Measurements from ENCODE around the gene OR6N2. TPM values are rescaled to one million over a fixed set of nuclear protein-coding genes. Genes with fewer than 3 reads are reported as not detected.

Gene OR6N2
- total and polyA plus RNA-seq, 7 donors: not detected

DNA sequence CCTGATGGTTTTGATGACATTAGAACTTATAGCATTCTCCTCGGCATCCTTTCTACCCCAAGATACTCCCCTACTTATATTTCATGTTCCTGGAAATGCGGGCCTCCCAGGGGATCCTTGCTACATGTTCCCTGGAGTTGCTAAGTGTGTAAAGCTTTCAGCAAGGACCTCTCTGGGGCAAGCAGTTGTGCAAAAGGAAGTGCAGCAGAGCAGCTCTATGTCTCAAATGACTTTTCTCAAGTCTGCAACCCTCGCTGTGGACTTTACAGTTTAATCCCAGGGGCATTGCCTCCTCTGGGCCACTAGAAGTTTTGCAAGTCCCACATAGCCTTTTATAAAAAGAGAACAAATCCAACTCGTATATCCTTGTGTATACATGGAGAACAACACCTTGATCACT lies 29.3 kb upstream of the OR6N2 start:
- intact Hi-C loops (cut with DNase I): no loop called here
- WGBS, 3 donors: 39 to 54% (median 47%) methylated on average over 4 of the region's 4 CpGs
- H3K9me3 ChIP-seq: no peaks in the 10 kb centered on the region
- ATAC-seq (no peak), DNase-seq (no peak)
- H3K27ac ChIP-seq: no peak overlapping the region
- no peaks in the 10 kb centered on the region for H3K36me3 ChIP-seq (ENCODE audit: insufficient read depth in 1 of 2, low read depth in 1 of 2)
- peaks cover 0 to 2% (median 0%) of the 10 kb centered on the region in 3 donors for H3K27me3 ChIP-seq (ENCODE audit: insufficient read depth in 3 of 3, low read length in 2 of 3)
- H3K4me3 ChIP-seq: no peak overlapping the region
- TF ChIP-seq, protein P1, sequence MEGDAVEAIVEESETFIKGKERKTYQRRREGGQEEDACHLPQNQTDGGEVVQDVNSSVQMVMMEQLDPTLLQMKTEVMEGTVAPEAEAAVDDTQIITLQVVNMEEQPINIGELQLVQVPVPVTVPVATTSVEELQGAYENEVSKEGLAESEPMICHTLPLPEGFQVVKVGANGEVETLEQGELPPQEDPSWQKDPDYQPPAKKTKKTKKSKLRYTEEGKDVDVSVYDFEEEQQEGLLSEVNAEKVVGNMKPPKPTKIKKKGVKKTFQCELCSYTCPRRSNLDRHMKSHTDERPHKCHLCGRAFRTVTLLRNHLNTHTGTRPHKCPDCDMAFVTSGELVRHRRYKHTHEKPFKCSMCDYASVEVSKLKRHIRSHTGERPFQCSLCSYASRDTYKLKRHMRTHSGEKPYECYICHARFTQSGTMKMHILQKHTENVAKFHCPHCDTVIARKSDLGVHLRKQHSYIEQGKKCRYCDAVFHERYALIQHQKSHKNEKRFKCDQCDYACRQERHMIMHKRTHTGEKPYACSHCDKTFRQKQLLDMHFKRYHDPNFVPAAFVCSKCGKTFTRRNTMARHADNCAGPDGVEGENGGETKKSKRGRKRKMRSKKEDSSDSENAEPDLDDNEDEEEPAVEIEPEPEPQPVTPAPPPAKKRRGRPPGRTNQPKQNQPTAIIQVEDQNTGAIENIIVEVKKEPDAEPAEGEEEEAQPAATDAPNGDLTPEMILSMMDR (IDR thresholded peaks at IDR 0.05): no peak
- H3K4me1 ChIP-seq: no peaks in the 10 kb centered on the region

DNA sequence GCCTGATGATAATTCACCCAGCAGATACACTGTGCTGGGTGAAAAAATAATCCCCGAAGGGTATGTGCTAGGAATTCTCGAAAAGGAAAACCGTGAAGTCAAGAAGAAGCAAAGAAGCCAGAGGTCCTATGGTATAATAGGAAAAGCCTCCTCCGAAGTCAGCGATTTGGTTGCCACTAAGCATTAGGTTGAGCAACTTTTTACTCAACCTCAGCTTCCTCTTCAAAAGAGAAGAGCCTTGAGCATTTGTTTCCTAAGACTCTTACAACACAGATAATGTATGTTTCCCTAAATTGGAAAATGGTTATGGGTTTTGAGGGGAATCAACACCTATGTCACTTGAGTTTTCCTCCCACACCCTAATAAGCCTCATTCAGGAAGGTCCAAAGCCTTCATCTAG lies 28.9 kb upstream of the OR6N2 start:
- TF ChIP-seq, protein P1 (IDR thresholded peaks at IDR 0.05): no peak
- intact Hi-C loops (cut with DNase I): no loop called here
- Histone ChIP-seq H3K4me3 (no peak overlapping the region), H3K4me1 (no peaks in the 10 kb centered on the region), H3K36me3 (ENCODE audit: insufficient read depth in 1 of 2, low read depth in 1 of 2) (no peaks in the 10 kb centered on the region), H3K9me3 (no peaks in the 10 kb centered on the region), H3K27ac (no peak overlapping the region), H3K27me3 (ENCODE audit: insufficient read depth in 3 of 3, low read length in 2 of 3) (peaks cover 0 to under 1% (median 0%) of the 10 kb centered on the region in 3 donors)
- ATAC-seq (no peak), DNase-seq (no peak)
- WGBS, 3 donors: 88 to 91% (median 90%) methylated on average over 5 of the region's 5 CpGs

DNA sequence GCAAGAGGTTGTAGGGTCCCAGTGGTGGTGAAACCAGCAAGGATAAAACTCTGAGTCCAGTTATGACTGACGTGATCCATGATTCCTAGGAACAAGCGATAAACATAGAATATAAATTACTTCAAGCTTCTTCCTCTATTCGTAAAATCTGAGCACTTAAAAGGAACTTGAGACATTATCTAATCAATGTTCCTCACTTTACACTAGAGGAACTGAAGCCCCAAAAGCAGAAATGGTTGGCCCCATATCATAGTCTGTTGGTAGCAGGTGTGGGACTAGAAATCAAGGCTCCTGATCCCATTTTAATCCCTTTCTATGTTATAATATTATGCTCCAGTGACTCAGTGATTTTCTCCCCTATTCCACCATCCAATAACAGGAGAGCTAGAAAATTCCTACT lies 28.3 kb upstream of the OR6N2 start:
- no peak for DNase-seq
- Histone ChIP-seq H3K27me3 (ENCODE audit: insufficient read depth in 3 of 3, low read length in 2 of 3) (no peaks in the 10 kb centered on the region), H3K36me3 (ENCODE audit: insufficient read depth in 1 of 2, low read depth in 1 of 2) (no peaks in the 10 kb centered on the region), H3K27ac (no peak overlapping the region), H3K9me3 (no peaks in the 10 kb centered on the region), H3K4me3 (no peak overlapping the region), H3K4me1 (no peaks in the 10 kb centered on the region)
- TF ChIP-seq, protein P1 (IDR thresholded peaks at IDR 0.05): no peak
- WGBS, 3 donors: 81 to 91% (median 82%) methylated on average over 3 of the region's 3 CpGs
- ATAC-seq: no peak
- intact Hi-C loops (cut with DNase I): no loop called here

DNA sequence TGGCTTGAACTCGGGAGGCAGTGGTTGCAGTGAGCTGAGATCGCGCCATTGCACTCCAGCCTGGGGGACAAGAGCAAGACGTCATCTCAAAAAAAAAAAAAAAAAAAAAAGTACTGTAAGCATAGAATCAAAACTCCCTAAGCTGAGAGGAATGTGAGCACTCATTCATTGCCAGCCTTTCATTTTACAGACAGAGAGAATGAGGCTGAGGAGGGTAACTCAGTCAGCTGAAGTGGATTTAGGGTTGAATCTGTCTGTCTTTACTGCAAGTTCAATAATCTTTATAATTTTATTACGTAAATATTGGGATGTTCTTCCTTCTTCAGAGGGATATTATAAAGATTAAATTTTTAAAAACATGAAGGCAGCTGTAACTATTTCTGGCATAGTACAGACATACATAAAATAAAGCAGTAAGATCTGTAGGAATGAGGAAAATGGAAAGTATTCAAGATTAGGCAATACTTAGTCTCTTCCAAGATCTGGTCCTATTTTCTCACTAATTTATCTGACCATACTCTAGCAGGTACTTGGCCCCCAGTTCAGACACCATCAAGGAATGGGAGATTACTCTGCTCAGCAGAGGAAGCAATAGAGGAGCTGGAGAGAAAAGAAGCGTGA lies 26.0 kb upstream of the OR6N2 start:
- no peaks in the 10 kb centered on the region for H3K9me3 ChIP-seq
- H3K4me1 ChIP-seq: no peaks in the 10 kb centered on the region
- TF ChIP-seq, protein P1 (IDR thresholded peaks at IDR 0.05): no peak
- intact Hi-C loops (cut with DNase I): no loop called here
- no peak overlapping the region for H3K27ac ChIP-seq
- no peak for DNase-seq
- H3K27me3 ChIP-seq (ENCODE audit: insufficient read depth in 3 of 3, low read length in 2 of 3): no peaks in the 10 kb centered on the region
- H3K36me3 ChIP-seq (ENCODE audit: insufficient read depth in 1 of 2, low read depth in 1 of 2): no peaks in the 10 kb centered on the region
- WGBS, 3 donors: 74 to 76% (median 75%) methylated on average over 6 of the region's 6 CpGs
- no peak for ATAC-seq
- H3K4me3 ChIP-seq: no peak overlapping the region

DNA sequence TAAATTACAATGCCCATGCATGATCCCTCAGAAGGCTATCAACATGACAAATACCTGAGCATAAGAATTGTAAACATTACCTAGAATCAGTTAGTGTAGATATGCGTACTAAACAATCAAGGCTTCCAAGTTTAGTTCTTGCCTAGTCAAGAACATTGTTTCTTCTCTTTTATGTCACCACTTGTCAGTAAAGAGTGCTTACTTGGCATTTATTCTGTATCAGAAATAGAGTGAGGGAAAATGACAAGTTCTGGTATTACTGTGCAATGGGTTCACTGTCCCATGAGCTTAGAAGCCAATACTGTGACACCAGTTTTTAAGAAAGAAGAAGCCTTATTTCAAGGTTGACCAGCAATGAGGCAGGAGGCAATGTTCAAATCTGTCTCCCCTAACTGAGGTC lies 22.7 kb upstream of the OR6N2 start:
- Histone ChIP-seq H3K27ac (no peak overlapping the region), H3K4me1 (no peaks in the 10 kb centered on the region), H3K9me3 (no peaks in the 10 kb centered on the region), H3K27me3 (ENCODE audit: insufficient read depth in 3 of 3, low read length in 2 of 3) (no peaks in the 10 kb centered on the region), H3K36me3 (ENCODE audit: insufficient read depth in 1 of 2, low read depth in 1 of 2) (no peaks in the 10 kb centered on the region), H3K4me3 (no peak overlapping the region)
- ATAC-seq (no peak), DNase-seq (no peak)
- WGBS, 3 donors: 89 to 98% (median 90%) methylated on average over 1 of the region's 1 CpG
- TF ChIP-seq, protein P1 (IDR thresholded peaks at IDR 0.05): no peak
- intact Hi-C loops (cut with DNase I): no loop called here
